Thyroid gland (tissue), 4 donors: ENCODE results near the gene TMEM222. TPM values are rescaled to one million over a fixed set of nuclear protein-coding genes. Genes with fewer than 3 reads are reported as not detected.

Source experiments
- DNase-seq, 2 donors: peaks; one replicate each; pipeline ENCODE4 v3.0.0-alpha.2; 2019
- H3K27ac ChIP-seq, 3 donors: fragments of 200-600 bp; sonication (generic); 1 replicate in 2 of 3; 2 replicates in 1 of 3; pipeline ENCODE4 v1.5.1; 2016 to 2019; ENCODE audit warnings: mild to moderate bottlenecking in 1 of 3, moderate library complexity in 1 of 3
- H3K27me3 ChIP-seq: fragments of 200-600 bp; sonication (generic); one replicate; pipeline ENCODE4 v1.5.1; 2019
- H3K36me3 ChIP-seq, 2 donors: fragments of 200-600 bp; sonication (generic); one replicate each; pipeline ENCODE4 v1.5.1; 2016 to 2019
- H3K4me1 ChIP-seq, 2 donors: fragments of 200-600 bp; sonication (generic); one replicate each; pipeline ENCODE4 v1.5.1; 2017 to 2019
- H3K4me3 ChIP-seq, 3 donors: fragments of 200-600 bp; sonication (generic); replicated peaks in 1 of 3; 1 replicate in 2 of 3; 2 replicates in 1 of 3; pipeline ENCODE4 v1.5.1; 2016; ENCODE audit warnings: mild to moderate bottlenecking in 1 of 3
- H3K9me3 ChIP-seq: fragments of 200-600 bp; sonication (generic); one replicate; pipeline ENCODE4 v1.5.1; 2017
- POLR2A ChIP-seq, 2 donors: fragments of 450-650 bp; IDR thresholded peaks; one replicate each; pipeline ENCODE4 v1.6.1; 2017; ENCODE audit warnings: antibody characterized with exemption in 2 of 2, mild to moderate bottlenecking in 2 of 2, moderate library complexity in 1 of 2
- WGBS, 2 donors: methylation state at CpG; one replicate each; pipeline ENCODE4 v1.1.5; 2017; 5-methylcytosine and 5-hydroxymethylcytosine counted together
- intact Hi-C: fragments of 100-400 bp; cut with DNase I; formaldehyde crosslinking; loops from one replicate; pipeline ENCODE4 v1.15.1; 2023
- total RNA-seq, 4 donors: library from RNA; depleted of rRNA; stranded (reverse); fragments of >200 nt; gene quantifications; one replicate each; pipeline ENCODE4 v1.2.3, GENCODE V29; 2016
- TF ChIP-seq, protein P1 (sequence below), 6 experiments: fragments of 200-600 bp in 3 of 6; fragments of 450-650 bp in 3 of 6; sonication (generic) in 3 of 6; IDR thresholded peaks; one replicate each; pipeline ENCODE4 v1.5.1; 2016 to 2019; ENCODE audit warnings: antibody characterized with exemption in 6 of 6, mild to moderate bottlenecking in 2 of 6, inconsistent platforms in 1 of 6, moderate library complexity in 1 of 6

Gene TMEM222
- total RNA-seq, 4 donors from 2014 or later: 22.7 to 46.0 (median 30.9) TPM

- TF ChIP-seq, protein P1, sequence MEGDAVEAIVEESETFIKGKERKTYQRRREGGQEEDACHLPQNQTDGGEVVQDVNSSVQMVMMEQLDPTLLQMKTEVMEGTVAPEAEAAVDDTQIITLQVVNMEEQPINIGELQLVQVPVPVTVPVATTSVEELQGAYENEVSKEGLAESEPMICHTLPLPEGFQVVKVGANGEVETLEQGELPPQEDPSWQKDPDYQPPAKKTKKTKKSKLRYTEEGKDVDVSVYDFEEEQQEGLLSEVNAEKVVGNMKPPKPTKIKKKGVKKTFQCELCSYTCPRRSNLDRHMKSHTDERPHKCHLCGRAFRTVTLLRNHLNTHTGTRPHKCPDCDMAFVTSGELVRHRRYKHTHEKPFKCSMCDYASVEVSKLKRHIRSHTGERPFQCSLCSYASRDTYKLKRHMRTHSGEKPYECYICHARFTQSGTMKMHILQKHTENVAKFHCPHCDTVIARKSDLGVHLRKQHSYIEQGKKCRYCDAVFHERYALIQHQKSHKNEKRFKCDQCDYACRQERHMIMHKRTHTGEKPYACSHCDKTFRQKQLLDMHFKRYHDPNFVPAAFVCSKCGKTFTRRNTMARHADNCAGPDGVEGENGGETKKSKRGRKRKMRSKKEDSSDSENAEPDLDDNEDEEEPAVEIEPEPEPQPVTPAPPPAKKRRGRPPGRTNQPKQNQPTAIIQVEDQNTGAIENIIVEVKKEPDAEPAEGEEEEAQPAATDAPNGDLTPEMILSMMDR (IDR thresholded peaks at IDR 0.05): no peak
- TF ChIP-seq POLR2A (IDR thresholded peaks at IDR 0.05): no peak
- Histone ChIP-seq H3K27ac (no peak overlapping the region), H3K36me3 (no peaks in the 10 kb centered on the region), H3K9me3 (no peaks in the 10 kb centered on the region), H3K4me3 (no peak overlapping the region), H3K4me1 (peaks cover 25 to 40% of the 10 kb centered on the region in 2 donors), H3K27me3 (no peaks in the 10 kb centered on the region)
- 93 to 97% methylated on average over 3 to 11 of the region's 12 CpGs for WGBS, 2 donors
- intact Hi-C loops: no loop called here
- DNase-seq: no peak
These were observed 23.3 kb downstream of the TMEM222 start for GRCh38 chr1:27345272-27345671.

DNA sequence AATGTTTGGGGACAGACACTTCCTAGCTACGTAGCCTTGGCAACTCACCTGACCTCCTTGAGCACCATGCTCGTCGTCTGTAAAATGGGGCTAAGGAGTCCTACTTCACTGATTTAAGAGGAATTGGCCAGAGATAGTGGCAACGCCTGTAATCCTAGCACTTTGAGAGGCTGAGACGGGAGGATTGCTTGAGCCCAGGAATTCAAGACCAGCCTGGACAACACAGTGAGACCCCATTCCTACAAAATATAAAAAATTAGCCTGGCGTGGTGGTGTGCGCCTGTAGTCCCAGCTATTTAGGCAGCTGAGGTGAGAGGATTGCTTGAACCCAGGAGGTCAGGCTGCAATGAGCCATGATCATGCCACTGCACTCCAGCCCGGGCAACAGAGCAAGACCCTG is 24.4 kb downstream of the TMEM222 start:
- intact Hi-C loops: no loop called here
- no peaks in the 10 kb centered on the region for H3K27me3 ChIP-seq
- WGBS, 2 donors: 94% methylated on average over 8 of the region's 8 CpGs
- TF ChIP-seq, protein P1 (IDR thresholded peaks at IDR 0.05): no peak
- no peak for TF ChIP-seq POLR2A (IDR thresholded peaks at IDR 0.05)
- H3K27ac ChIP-seq: no peak overlapping the region
- H3K4me3 ChIP-seq: no peak overlapping the region
- H3K9me3 ChIP-seq: no peaks in the 10 kb centered on the region
- DNase-seq: no peak
- no peaks in the 10 kb centered on the region for H3K36me3 ChIP-seq
- H3K4me1 ChIP-seq: peaks cover 32 to 48% of the 10 kb centered on the region in 2 donors

- Histone ChIP-seq H3K4me1 (peaks cover 25 to 43% of the 10 kb centered on the region in 2 donors), H3K27ac (no peak overlapping the region), H3K4me3 (no peak overlapping the region), H3K9me3 (no peaks in the 10 kb centered on the region), H3K27me3 (no peaks in the 10 kb centered on the region), H3K36me3 (no peaks in the 10 kb centered on the region)
- no peak for DNase-seq
- intact Hi-C loops: no loop called here
- 91 to 98% methylated on average over 4 to 7 of the region's 14 CpGs for WGBS, 2 donors
- no peak for TF ChIP-seq POLR2A (IDR thresholded peaks at IDR 0.05)
- TF ChIP-seq, protein P1 (IDR thresholded peaks at IDR 0.05): no peak
These were observed 25.1 kb downstream of the TMEM222 start for GRCh38 chr1:27346991-27347624.

DNA sequence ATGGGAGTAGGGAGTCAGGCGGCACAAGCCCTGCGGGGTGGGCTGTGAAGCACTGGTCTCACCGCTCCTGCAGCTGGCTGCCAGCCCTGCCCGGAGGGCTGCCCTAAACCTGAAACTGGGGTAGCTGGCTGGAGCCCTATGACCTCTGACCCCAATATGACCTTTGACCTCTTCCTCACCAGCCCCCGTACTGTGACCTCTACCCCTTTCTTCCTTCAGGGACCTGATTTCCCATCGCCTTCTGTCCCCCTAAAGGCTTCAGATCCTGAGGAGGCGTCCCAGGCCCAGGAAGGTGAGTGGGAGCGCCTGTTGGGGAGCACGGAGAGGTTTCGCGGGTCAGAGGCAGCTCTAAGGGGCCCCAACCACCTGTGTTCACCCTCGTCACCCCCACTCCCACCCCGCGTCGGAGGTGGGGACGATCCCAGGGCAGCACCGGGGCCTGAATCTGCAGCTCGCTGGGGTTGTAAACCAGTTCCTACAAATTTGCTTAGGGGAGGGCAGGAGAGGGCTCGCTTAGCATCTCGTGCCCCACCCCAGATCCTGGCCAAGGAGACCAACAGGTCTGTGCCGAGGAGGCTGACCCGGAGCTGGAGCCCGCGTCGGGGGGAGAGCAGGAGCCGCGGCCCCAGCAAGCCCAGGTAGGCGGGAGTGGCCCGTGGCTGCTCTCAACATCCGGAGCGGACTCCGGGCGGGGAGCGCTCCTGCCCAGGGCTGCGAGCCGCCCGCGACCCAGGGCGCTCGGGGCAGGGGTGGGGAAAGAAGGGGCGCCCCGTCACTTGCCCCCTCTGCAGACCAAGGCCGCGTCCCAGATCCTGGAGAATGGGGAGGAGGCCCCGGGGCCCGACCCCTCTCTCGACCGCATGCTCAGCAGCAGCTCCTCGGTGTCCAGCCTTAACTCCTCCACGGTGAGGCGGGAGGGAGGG is 27.2 kb downstream of the TMEM222 start:
- peak; percentile 77 to 79 for DNase-seq
- 38 to 44% methylated on average over 16 to 29 of the region's 51 CpGs for WGBS, 2 donors
- Histone ChIP-seq H3K27me3 (no peaks in the 10 kb centered on the region), H3K4me1 (peaks cover 19 to 29% of the 10 kb centered on the region in 2 donors), H3K36me3 (no peaks in the 10 kb centered on the region), H3K9me3 (no peaks in the 10 kb centered on the region), H3K4me3 (peak overlapping the region in 1 of 3 donors; percentile 31), H3K27ac (no peak overlapping the region)
- TF ChIP-seq POLR2A (IDR thresholded peaks at IDR 0.05): no peak
- TF ChIP-seq, protein P1 (IDR thresholded peaks at IDR 0.05): no peak
- intact Hi-C loops: no loop called here
